ENCODE measurements around the gene CARM1.
"Not testable (repeated sequence)": the region's sequence is repeated elsewhere in the genome, so short reads cannot be mapped to it uniquely, and the experiment has no call there.

CARM1 gene

DNA sequence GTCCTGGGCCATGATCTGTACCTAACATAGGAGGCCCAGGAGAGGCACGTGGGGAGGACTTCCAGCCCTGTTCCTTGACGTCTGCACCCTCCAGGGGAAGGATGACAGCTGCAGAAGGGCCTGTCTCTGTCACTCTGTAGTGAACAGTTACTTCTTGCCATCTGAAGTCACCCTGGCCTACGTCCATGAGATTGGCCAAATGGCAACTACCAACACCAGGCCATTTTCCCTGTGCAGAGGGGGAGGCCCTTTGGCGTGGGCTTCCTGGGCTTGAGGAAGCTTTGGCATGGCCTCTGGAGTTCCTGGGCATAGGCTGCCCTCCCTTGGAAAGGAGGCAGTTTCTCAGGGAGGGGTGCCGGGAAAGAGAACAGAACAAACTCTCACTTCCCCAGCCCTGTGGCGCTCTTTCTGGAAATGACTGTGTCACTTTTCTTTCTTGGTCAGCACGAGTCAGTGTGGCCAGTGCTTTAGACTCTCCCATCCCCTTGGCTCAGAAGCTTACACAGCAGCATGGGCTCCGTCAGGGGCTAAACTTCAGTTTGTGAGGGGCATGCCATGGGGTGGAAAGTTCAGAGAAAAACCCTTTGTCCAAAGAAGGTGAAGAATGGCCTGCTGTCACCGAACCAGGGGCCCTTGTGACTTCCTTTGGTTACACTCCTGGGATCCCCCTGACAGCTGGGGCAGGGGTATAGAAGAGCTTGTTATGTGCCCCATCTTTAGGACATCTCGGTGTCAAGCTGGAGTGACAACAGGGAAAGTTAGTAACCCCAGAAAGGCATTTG lies 5.3 kb downstream of the CARM1 start:
- no peak for DNase-seq

- DNase-seq, result not testable (repeated sequence)
Observed at GRCh38 chr19:10877608-10878007, 6.3 kb downstream of the CARM1 start.

- DNase-seq, result no peak
Observed at GRCh38 chr19:10878253-10878652, 6.9 kb downstream of the CARM1 start.

DNA sequence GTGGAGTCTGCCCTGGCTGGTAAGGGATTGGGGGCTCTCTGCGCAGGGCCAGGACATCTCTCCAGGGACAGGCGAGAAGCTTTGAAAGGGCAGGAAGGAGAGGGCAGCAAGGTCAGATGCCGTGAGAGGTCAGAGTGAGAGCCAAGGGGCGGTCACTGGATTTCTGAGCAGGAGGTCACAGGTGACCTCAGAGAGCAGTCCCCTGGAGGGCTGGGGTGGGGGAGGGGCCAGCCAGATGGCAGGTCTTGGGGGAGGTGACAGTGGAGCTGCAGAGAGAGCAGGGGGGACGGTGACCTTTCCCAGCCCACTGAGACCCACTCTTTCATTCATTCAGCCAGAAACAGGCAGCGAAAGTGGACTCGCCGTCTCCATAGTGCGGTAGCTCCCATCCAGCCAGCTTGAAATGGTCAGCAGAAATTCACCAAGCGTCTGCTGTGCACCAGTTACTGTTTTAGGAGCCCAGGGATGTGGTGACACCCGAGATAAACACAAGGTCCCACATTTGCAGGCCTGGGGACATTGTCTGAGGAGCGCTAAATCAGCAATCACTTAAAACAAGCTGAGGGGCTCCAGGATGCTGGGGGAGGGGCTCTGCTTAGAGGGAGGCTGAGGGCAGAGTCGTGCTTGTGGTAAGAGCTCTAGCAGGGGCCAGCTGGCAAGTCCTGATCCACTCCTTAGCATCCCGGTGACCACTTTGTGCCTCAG lies 10.2 kb downstream of the CARM1 start:
- DNase-seq, result no peak

DNA sequence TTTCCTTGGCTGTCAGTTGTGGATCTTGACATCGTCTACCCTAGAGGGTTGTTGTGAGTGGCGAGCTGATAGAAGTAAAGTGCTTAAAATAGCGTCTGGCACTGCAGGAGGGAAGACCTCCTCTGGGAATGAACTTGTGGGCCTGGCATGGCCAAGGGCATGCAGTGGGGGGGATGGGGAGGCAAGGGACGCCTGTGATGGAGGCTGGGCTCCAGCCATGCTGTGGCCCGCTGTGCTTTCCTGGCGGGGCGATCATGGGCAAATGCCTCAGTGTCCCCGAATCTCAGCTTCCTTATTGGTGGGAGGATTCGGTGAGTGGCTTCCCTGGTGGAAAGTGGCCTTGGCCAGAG lies 10.7 kb downstream of the CARM1 start:
- DNase-seq, result no peak

GRCh38 chr19:10884274-10884673 lies 12.9 kb downstream of the CARM1 start:
- no peak for DNase-seq

- no peak for DNase-seq
Observed at GRCh38 chr19:10885201-10886169, 14.1 kb downstream of the CARM1 start.

DNA sequence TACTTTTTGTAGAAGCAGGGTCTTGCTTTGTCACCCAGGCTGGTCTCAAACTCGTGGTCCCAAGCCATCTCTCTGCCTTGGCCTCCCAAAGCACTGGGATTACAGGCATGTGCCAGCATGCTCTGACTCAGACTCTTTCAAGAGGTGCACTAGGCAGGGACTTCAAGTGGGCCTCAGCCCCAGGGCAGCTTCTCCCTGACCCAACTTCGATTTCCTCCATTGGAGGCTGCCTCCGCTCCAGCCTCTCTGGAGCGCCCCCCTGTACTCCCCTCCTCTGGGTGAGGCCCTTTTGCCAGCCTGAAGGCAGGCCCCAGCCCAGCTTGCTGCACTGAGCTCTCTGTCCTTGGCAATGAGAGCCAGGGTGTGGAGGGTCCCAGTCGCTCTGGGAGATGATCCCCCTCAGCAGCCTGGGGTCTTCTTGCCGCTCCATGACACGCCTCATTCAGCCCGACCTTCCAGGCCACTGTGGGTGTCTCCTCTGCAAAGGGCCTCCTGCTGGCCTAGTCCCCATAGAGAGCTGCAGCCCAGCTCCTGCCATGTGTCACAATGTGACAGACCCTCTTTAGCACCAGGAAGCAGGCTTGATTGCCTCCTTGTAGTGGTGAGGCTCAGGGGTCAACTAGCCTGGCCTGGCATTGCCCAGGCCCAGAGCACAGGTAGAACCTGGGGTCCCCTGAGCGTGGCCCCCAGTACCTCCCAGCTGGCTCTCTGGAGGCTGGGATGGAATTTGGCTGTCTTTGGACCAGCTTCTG lies 16.4 kb downstream of the CARM1 start:
- DNase-seq, result no peak

GRCh38 chr19:10888421-10888866 lies 17.1 kb downstream of the CARM1 start:
- DNase-seq, result no peak

- DNase-seq, result no peak
Observed at GRCh38 chr19:10889880-10890279, 18.5 kb downstream of the CARM1 start.

DNA sequence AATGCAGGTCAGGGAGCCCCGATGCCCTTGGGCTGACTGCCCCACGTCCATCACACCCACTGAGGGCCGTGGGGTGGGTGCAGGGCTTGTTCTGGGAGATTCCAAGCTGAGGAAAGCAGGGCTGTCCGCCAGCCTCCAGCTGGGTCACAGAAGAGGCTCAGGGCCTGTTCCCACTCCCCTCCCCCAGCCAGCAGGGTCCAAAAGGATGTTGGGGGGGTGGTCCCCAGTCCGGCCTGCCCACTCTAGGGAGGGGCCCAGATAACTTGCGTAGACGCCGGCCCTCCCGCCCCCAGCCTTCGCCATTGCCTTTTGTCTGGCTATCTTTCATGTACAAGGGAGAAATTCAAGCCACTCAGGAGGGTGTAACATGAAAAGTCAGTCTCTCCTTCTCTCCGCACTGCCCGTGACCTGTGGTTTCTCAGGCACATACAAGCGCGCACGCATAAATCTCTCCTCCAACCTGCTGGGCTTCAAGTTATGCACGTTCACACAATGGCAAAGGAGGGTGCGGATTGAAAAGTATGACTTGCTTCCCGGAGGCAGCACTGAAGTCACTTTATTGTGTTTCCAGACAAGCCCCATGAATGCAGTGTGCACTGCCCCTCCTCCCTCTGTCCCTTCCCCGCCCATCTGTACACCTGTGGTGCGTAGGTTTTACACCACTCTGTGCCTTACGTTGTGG lies 20.2 kb downstream of the CARM1 start:
- DNase-seq, result no peak

- DNase-seq, result no peak
Observed at GRCh38 chr19:10892256-10892655, 20.9 kb downstream of the CARM1 start.

GRCh38 chr19:10894911-10895213 lies 23.5 kb downstream of the CARM1 start:
- no peak for DNase-seq

- DNase-seq, result no peak
Observed at GRCh38 chr19:10895363-10895762, 24.0 kb downstream of the CARM1 start.

DNA sequence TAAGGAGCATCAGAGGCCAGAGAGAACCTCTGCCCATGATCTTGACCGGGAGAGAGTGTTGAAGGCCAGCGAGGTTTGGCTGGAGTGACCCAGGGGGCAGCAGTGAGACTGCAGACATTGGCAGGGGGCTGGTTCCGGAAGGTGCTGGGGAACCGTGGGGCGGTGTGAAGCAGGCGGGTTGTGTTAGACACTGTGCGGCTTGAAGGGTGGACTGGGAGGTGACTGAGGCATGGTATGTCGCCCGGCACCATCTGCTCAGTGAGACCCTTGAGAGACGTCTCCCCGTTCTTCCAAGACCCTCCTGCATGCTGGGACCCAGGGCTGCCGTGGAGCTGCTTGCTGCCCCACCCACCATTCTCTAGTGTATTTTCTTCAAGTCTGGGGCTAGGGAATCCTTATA lies 24.6 kb downstream of the CARM1 start:
- no peak for DNase-seq

GRCh38 chr19:10896851-10897526 lies 25.6 kb downstream of the CARM1 start:
- DNase-seq, result no peak

DNA sequence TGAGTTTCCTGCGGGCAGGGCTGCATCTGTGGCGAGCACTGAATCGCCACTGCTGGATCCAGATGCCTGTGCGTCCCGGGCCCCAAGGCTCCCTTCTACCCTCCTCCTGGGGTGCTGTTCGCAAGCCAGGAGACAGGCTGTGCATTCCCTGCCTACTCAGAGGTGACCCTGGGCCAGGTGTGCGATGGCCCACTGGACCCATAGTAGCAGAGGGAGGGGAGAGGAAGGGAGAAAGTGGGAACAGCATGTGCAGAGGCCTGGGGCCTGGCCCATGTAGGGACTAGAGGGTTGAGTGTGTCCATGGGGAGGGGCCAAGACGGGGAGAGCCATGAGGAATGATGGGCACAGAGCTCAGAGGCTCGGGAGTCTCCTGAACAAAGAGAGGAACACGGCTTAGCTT lies 27.3 kb downstream of the CARM1 start:
- DNase-seq, result no peak

DNA sequence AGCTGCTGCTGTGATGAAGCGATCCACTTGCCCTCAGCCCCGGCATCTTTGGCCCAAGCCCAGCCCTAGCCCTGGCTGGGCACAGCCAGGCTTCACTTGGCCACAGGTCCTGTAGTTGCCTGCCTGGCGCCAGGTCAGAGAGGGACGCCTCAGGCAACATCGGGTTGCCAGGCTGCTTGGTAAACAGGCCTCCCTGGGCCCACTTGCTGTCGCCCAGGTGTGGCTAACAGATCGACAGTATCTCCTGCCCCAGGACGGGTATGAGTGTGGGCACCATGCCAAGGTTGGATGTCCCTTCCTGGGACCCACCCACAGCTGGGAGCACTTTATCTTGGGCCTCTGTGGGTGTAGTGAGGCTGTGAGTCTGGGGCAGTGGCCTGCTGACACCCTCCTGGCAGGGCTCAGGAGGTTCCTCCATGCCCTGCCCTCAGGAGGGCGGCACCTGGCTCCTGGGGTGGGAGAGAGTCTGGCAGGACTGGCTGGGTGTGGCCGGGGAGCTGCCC lies 27.8 kb downstream of the CARM1 start:
- no peak for DNase-seq

GRCh38 chr19:10907925-10908324 lies 36.6 kb downstream of the CARM1 start:
- no peak for DNase-seq

- DNase-seq, result no peak
Observed at GRCh38 chr19:10908380-10908960, 37.1 kb downstream of the CARM1 start.

All from stimulated activated CD4-positive, alpha-beta T cell treated with anti-CD3 and anti-CD28 coated beads, Interleukin-4, amount 100 ng/mL, for 24 hours (primary cell).